GM18907 (cell line): Measurements from ENCODE around the gene KLC3.
"Not testable (repeated sequence)": the region's sequence is repeated elsewhere in the genome, so short reads cannot be mapped to it uniquely, and the experiment has no call there.

Experiments
- ATAC-seq: cut with Tn5 transposase; IDR thresholded peaks from one replicate; pipeline ENCODE4 v1.9.1; 2021; ENCODE audit warnings: mild to moderate bottlenecking, moderate library complexity; ENCODE audit not compliant: unreplicated experiment

The KLC3 gene

DNA sequence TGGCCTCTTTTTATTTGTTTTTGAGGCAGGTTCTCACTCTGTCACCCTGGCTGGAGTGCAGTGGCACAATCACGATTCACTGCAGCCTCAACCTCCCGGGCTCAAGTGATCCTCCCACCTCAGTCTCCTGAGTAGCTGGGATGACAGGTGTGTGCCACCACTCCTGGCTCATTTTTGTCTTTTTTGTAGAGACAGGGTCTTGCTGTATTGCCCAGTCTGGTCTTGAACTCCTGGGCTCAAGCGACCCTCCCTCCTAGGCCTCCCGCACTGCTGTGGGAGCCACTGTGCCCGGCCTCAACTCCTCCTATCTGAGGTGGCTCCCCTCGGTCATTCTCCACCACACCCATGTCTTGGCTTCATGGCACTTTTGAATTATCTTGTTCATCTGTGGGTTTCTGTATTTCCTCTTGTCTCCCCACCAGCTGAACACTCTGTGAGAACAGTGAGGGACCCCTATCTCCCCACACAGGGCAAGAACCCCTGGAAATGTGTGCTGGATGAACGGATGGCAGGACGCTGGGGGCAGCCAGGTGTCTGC is 25.8 kb upstream of the KLC3 start:
- no peak for ATAC-seq

DNA sequence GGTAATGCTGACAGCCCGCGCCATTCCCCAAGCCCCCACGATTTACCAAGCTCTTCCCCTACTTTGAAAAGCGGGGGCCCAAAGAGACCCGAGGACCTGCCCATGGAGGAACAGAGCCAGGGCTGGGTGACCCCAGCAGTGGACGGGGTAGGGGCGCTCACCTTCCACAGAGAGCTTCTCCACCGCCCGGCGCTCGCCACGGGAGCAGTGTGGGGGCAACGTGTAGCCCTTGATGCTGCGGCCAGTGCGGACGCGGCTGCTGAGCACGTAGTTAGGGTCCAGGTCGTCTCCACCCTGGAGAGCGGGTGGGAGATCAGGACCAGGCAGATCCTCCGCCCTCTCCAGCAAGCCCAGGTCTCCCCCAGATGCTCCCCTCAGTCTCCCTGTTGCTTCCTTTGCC is 25.2 kb upstream of the KLC3 start:
- no peak for ATAC-seq

DNA sequence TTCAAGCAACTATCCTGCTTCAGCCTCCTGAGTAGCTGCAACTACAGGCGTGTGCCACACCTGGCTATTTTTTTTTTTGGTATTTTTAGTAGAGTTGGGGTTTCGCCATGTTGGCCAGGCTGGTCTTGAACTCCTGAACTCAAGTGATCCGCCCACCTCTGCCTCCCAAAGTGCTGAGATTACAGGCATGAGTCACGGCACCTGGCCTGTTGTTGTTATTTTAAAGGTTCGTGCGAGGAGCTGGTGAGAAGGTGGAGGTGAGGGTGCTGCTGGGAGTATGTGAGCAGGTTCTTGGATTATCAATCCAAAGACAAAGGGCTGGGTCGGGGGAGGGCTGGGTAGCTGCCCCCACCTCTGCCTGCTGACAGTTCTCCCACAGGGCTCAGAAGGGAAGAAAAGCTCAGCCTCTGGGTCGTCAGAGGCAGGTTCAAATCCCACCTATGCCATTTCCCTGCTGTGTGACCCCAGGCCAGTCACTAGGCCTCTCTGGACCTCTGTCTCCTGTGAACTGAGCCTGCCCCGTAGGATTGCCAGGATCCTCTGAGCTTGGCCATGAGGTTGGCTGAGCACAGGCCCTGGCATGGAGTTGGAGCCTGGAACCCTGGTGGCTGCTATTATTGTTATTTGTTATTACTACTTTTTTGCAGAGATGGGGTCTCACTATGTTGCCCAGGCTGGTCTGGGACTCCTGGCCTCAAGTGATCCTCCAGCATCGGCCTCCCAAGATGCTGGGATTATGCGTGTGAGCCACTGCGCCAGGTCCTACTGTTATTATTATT is 19.4 kb upstream of the KLC3 start:
- ATAC-seq: no peak

DNA sequence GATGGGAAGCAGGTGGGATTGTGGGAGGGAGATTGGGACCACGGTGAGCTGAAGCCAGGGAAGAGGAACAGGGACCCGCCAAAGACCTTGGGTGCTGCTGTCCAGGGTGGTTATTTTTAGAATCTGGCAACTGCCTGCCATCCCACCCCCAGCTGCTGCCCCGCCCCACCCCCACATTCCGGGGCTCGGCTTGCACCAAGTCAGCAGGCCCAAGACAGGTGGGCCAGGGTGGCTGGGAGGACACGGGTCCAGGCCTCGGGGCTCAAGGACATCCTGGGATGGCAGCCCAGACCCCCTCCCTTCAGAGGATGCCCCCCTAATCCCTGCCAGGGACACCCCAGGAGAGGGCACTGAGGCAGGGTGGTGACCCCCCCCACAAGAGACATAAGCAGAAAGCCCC is 18.7 kb upstream of the KLC3 start:
- ATAC-seq: no peak

DNA sequence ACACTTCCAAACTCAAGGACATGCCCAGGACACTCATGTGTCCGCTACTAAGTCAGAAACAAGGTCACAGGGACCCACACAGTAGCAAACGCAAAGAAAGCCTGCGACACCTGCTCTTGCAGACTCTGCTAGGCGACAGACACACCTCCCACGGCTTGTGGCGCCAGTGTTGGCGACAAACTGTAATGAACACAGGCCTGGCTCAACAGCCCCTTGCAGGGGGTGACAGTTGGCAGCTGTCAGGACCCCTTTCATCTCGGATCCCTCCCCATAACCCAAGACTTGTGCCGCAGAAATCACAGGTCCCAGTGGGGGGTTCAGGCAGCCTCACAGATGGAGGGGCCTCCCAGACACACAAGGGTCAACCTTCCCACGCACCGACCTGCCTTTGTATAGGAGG is 18.2 kb upstream of the KLC3 start:
- ATAC-seq: no peak

DNA sequence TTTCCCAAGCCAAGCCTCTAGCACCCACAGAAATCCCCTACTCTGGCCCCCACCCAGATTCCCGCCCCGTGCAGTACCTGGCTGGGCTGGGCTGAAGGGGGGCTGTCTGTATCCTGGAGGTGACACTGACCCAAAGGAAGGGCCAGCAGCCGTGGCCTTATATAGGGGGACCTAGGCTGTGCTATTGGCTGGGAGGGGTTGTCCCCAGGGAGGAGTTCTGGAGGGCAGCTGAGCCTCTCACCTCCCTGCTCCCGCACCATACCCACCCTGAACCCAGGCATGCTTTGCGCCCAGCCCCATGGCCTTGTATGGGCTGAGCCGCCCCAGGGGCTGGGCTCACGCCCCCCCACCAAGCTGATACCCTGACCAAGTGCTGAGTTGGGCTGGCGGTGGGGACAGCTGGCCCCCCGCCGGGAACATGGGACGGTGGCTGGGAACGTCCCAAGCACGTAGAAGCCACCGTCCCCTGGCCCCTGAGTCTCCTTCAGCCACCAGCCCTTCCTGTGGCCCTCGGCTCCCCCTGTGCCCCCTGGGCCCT is 17.7 kb upstream of the KLC3 start, which contains the start of gene CKM:
Gene CKM, minus strand, starts transcription at position 132 of the 538 bp plus-strand sequence. CDS start 3,162 bp downstream, outside the sequence.
- ATAC-seq: no peak

DNA sequence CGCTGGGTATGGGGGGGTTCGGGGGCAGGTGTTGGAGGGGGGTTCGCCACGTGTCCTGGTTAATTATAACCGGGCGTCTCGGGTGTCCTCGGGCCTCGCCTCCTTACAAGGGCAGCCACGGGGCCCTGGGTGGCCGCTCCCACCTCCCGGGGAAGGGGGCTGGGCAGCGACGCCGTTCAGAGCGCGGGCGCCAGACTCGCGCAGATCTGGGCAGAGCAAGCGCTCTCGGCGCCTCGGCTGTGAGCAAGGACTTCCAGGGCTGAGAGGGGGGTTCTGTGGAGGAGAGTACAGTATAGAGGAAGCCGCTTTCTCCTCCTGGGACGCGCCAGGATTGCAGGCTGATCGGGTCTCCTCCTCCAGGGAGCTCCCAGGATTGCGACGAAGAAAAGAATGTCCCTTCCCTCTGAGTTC is 16.9 kb upstream of the KLC3 start:
- no peak for ATAC-seq

DNA sequence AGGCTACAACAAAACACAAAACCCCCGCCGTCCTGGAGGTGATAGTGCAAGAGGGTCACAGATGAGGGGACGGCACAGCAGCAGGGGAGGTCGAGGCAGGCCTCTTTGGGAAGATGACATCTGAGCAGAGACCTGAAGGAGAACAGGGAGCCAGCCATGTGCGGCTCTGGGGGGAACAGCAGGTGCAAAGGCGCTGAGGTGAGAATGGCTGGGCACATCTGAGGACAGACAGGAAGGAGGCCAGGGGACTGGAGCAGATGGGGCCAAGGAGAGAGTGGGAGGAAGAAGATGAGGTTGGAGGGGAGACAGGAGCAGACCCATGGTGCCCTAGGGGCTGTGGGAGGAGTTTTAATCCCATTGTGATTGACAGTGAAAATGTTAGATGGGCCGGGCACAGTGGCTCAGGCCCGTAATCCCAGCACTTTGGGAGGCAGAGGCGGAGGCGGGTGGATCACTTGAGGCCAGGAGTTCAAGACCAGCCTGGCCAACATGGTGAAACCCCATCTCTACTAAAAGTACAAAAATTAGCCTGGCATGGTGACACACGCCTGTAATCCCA is 16.1 kb upstream of the KLC3 start:
- ATAC-seq: no peak

DNA sequence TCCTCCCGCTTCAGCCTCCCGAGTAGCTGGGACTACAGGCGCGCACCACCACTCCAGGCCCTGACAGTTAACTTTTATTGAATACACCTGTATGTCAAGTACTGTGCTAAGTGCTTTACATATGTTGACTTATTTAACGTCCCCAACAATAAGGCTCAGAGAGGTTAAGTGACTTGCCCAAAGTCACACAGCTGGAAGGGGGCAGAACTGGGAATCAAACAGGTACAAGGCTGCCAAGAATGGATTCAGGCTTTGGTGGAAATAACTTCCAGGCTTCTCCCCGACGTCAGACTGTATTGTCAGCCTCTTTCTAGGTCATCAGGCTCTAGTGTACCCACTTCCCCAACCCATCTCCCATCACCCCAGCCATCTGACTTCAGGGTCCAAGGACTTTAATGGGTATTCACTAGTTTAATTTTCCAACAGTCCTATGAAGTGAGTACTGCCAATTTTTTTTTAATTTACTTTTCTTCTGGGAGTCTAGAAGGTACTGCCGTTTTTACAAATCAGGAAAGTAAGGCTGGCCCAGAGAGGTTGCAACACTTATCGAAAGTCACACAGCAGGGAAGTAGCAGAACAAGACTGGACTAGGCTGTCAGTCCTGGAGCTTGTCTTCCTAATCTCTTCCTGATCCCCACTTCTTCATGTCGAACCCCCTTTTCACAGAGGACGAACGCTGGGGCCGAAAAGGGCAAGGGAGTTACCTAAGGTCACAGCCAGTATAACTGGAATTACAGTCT is 13.0 kb upstream of the KLC3 start:
- no peak for ATAC-seq

DNA sequence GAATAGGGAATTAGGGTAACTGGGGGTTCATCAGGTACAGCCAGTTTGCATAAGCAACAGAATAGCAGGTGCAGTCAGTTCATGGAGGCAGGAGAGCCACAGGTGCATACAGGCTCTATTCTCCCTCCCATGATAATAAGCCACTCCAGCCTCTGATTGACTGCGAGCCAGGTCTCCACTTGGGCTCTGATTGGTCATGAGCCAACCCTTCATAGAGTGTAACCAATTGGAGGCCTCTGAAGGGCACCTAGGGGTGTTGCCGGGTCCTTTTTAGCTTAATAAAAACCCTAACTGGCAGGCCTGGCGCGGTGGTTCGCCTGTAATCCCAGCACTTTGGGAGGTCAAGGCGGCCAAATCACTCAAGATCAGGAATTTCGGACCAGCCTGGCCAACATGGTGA is 9.1 kb upstream of the KLC3 start:
- no peak for ATAC-seq

DNA sequence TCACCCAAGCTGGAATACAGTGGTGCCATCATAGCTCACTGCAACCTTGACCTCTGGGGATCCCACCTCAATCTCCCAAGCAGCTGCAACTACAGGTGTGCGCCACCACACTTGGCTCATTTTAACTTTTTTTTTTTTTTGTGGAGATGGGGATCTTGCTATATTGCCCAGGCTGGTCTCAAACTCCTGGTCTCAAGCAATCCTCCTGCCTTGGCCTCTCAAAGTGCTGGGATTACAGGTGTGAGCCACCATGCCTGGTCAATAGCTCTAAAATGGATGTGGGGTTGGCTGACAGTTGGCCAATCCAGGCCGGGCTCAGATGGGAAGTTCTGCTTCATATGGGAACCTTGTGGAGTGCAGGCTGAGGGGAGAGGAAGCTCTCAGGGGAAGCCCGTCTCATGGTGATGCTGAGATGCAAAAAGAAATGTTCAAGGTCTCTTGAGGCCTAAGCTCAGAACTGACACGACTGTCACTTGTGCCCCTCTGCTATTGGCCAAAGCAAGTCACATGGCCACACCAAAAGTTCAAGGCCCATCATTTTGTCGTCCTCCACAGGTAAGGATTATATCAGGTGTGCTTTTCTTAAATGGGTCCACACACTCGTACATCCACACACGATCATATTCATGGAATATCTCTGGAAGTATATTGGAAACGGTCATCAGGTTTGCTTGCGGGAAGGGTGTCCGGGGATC is 6.8 kb upstream of the KLC3 start:
- no peak for ATAC-seq

DNA sequence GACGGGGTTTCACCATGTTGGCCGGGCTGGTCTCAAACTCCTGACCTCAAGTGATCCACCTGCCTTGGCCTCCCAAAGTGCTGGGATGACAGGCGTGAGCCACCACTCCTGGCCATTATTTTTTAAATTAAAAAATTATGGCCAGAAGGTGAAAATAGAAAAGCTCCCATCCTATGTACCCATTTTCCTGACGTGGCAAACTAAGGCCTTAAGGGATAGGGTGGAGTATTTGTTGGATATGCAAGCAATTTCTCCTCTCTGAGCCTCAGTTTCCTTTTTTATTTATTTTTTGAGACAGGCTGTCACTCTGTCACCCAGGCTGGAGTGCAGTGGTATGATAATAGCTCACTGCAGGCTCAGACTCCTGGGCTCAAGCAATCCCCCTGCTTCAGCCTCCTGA is 5.7 kb upstream of the KLC3 start:
- not testable (repeated sequence) for ATAC-seq

DNA sequence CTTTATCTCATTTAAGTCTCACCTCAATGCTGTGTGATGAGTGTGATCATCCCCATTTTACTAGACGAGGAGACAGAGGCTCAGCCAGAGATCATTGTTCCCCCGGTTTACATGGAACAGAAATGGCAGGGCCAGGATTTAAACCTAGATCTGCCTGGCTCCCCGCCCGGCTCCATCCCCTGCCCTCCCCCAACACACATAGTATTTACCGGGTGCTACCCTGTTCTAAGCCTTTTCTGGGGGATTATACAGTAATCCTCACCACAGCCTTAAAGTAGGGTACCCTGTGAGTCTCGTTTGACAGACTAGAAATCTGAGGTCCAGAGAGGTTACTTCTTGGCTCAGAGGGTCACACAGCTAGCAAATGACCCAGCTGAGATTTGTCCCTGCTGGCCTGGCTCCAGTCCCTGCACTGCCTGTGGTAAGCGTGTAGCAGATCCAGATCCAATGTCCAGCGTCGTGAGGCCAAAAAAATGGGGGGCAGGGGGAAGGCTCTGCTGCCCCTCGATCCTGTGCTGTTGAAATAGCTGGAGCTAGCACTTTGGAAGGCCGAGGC is 3.8 kb upstream of the KLC3 start:
- no peak for ATAC-seq

DNA sequence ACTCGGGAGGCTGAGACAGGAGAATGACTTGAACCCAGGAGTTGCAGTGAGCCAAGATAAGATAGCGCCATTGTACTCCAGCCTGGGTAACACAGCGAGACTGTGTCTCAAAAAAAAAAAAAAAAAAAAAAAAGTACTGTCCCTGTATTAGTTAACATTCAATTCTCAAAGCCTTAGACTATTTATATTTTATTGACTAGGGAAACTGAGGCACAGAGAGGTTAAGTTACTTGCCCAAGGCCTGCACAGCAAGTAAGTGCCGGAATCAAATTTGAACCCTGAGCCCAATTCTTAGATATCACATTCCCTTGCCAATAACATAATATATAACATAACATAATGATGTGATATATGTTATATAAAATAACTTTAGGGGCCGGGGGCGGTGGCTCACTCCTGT is 921 bp upstream of the KLC3 start:
- ATAC-seq: no peak

DNA sequence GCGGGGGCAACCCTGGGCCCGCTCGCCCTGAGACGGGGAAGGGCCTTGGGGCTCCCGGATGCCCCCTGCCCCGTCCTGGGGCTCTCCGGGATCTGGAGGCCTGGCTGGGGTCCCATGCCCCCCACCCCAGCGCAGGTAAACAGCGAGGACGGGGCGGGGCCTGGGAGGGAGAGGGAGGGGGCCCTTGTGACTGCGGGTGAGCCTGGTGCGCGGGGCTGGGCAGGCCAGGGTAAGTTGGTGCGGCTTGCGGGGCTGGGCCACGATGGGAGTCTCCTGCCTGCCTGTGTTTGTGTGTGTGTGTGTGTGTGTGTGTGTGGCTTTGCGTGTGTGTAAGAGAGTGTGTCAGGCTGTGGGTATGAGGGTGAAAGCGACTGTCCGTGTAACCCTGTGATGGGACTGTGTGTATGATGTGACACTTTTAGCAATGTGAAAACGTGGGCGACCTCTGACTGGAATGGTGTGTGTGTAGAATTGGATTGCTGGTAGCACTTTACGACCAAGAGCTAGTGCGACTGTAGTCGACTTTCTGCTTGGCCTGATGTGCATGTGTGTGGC is 426 bp downstream of the KLC3 start:
- ATAC-seq: no peak

DNA sequence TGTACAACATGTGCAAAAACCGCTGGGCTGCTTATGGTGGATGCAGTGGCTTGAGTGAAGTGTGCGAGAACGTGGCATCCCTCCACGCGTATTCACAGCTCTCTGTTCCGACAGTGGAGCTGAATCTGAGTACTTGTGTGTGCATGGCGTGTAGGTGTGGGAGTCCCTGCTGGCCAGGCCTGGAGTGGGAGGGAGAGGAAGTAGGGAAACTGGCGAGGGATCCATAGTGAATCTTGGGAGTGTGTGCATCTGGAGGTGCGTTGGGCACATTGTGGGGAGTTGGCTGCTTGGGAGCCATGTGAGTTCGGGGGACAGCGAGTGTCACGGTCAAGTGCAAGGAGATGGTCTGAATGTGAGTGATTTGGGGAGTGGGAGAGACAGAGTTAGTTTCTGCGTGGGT is 2.4 kb downstream of the KLC3 start:
- ATAC-seq: no peak

DNA sequence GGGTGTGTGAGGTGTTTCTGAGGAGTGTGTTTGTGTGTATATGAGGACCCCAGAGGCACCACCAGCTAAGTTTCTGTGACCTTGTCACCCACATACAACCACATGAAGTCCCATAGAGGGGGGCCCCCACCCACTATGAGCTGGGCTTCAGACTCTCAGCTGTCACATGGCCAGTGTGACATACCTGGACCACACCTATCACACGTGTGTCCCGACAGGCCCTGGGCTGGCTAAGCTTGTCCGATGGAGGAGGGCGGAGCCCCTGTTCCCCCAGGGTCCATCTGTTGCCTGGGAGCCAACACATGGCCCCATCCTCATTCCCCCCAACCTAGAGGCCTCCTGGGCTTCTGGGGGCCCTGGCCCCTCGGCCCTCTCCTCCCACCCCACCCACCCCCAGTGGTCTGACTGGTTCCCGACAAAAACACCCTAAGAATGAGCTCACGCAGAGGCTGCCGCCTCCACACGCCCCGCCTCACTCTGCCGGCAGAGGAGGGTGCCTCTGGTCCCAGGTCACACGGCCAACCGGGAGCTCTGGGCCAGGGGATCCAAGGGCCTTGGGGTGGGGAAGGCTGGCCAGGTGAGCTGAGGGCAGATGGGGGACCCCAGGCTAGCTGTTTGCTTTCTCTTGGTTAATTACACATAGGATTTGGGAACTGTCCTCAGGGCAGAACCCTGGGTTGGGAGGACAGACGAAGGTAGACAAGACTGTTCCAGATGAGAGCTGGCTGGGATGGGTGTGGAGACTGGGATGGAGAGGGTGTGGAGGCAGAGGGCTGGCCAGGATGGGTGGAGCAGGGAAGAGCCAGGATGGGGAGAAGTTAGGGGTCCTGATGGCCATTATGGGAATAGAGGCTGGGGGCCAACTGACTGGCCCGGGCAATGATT is 4.3 kb downstream of the KLC3 start:
- ATAC-seq: no peak

DNA sequence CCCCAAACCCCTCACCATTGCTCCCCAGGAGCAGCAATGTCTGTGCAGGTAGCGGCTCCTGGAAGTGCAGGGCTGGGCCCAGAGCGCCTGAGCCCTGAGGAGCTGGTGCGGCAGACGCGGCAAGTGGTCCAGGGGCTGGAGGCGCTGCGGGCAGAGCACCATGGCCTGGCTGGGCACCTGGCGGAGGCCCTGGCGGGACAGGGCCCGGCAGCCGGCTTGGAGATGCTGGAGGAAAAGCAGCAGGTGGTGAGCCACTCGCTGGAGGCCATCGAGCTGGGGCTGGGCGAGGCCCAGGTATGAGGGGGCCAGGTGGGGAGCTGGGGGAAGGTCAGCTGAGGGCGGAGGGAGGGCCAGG is 4.9 kb downstream of the KLC3 start:
- no peak for ATAC-seq

DNA sequence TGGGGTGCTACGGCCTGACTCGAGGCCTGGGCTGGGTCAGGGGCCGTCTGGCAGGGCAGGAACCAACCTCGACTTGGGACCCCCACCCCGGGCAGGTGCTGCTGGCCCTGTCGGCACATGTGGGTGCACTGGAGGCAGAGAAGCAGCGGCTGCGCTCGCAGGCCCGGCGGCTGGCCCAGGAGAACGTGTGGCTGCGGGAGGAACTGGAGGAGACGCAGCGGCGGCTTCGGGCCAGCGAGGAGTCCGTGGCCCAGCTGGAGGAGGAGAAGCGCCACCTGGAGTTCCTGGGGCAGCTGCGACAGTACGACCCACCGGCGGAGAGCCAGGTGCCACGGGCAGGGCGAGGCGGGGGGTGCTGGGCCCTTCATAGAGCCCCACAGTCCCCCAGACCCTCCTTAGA is 5.9 kb downstream of the KLC3 start:
- ATAC-seq: no peak
